ENCODE results near the gene LTBR.

- TF ChIP-seq POLR2AphosphoS5 (IDR thresholded peaks at IDR 0.05; ENCODE audit: low read depth, low read length) (no peak), POLR2A (IDR thresholded peaks at IDR 0.05; ENCODE audit: low read depth, low read length) (no peak), TAF1 (IDR thresholded peaks at IDR 0.05; ENCODE audit: borderline replicate concordance, low read depth, low read length) (no peak)
Observed at GRCh38 chr12:6347367-6348338, 36.3 kb upstream of the LTBR start.

Measured in GM12892 (cell line).